ENCODE results near the gene TBC1D9. TPM values are rescaled to one million over a fixed set of nuclear protein-coding genes. Genes with fewer than 3 reads are reported as not detected.

TBC1D9 gene
- total RNA-seq, 1 experiment from 2014 or later, result 0.70 TPM

GRCh38 chr4:140603286-140603685, 152.9 kb downstream of the TBC1D9 start (continued):
- TF ChIP-seq AR (CRISPR knock-in tag; IDR thresholded peaks at IDR 0.05), result no peak

- CTCF ChIA-PET, result interaction anchor here (0.6 to 1.4 kb wide), 3 partner anchors 243 to 350 kb away, joined by 3 to 4 read pairs (median 4); no protein-coding TSS in a partner anchor
Observed at GRCh38 chr4:140602714-140603113, 153.5 kb downstream of the TBC1D9 start.

More at GRCh38 chr4:140602714-140603113, 153.5 kb downstream of the TBC1D9 start:
- no peak for TF ChIP-seq IRF2 (CRISPR knock-in tag; IDR thresholded peaks at IDR 0.05; ENCODE audit: borderline replicate concordance, low read depth)
- no peak for TF ChIP-seq ATF3 (CRISPR knock-in tag; conservative IDR thresholded peaks at IDR 0.05)
- TF ChIP-seq OVOL2 (CRISPR knock-in tag; IDR thresholded peaks at IDR 0.05; ENCODE audit: borderline replicate concordance), result no peak
- no peak for TF ChIP-seq ZNF396 (CRISPR knock-in tag; IDR thresholded peaks at IDR 0.05; ENCODE audit: borderline replicate concordance)
- no peak for TF ChIP-seq SMAD4 (CRISPR knock-in tag; IDR thresholded peaks at IDR 0.05)
- no peak for TF ChIP-seq ZNF425 (CRISPR knock-in tag; conservative IDR thresholded peaks at IDR 0.05)
- TF ChIP-seq SP1 (CRISPR knock-in tag; conservative IDR thresholded peaks at IDR 0.05), result no peak
- no peak for TF ChIP-seq ZNF512 (CRISPR knock-in tag; IDR thresholded peaks at IDR 0.05; ENCODE audit: borderline replicate concordance)
- TF ChIP-seq ZBTB43 (CRISPR knock-in tag; IDR thresholded peaks at IDR 0.05), result no peak
- TF ChIP-seq GABPB1 (CRISPR knock-in tag; IDR thresholded peaks at IDR 0.05), result no peak
- no peak for TF ChIP-seq E2F5 (CRISPR knock-in tag; IDR thresholded peaks at IDR 0.05)
- no peak for TF ChIP-seq ARID4B (CRISPR knock-in tag; IDR thresholded peaks at IDR 0.05; ENCODE audit: borderline replicate concordance)
- no peak for TF ChIP-seq ESRRA (CRISPR knock-in tag; IDR thresholded peaks at IDR 0.05; ENCODE audit: borderline replicate concordance)
- TF ChIP-seq TEAD4 (CRISPR knock-in tag; IDR thresholded peaks at IDR 0.05), result no peak
- no peak for TF ChIP-seq NR2C2 (CRISPR knock-in tag; IDR thresholded peaks at IDR 0.05)
- TF ChIP-seq ATF6 (CRISPR knock-in tag; IDR thresholded peaks at IDR 0.05), result no peak
- peak; percentile 33; the same call in 1 of the 2 replicates for ATAC-seq
- Mint-ChIP-seq H3K27ac (no peak overlapping the region), H3K4me3 (no peak overlapping the region), H3K36me3 (no peaks in the 10 kb centered on the region), H3K27me3 (ENCODE audit: low read depth) (no peaks in the 10 kb centered on the region), H3K9me3 (no peaks in the 10 kb centered on the region), H3K4me1 (peaks cover 5% of the 10 kb centered on the region; the same call in 1 of the 2 replicates)
- DNase-seq (ENCODE audit: low spot score), result no peak
- POLR2A ChIA-PET, result no interaction called here

Measured in WTC11 (cell line).